Hepatocyte (in vitro differentiated cells): ENCODE measurements around the gene POU2F1.

Experiments
- CTCF ChIP-seq: fragments of 200-600 bp; sonication (generic); IDR thresholded peaks from 2 replicates; pipeline ENCODE4 v1.5.1; 2016; ENCODE audit warnings: antibody characterized with exemption, mild to moderate bottlenecking; ENCODE audit not compliant: poor library complexity
- EZH2 ChIP-seq: fragments of 200-600 bp; sonication (generic); IDR thresholded peaks from 2 replicates; pipeline ENCODE4 v1.6.1; 2016; ENCODE audit warnings: antibody characterized with exemption, mild to moderate bottlenecking, borderline replicate concordance
- EZH2phosphoT487 ChIP-seq: fragments of 200-600 bp; sonication (generic); IDR thresholded peaks from one replicate; pipeline ENCODE4 v1.6.1; 2018; ENCODE audit warnings: antibody characterized with exemption, mild to moderate bottlenecking, low read depth, moderate library complexity; ENCODE audit not compliant: unreplicated experiment, severe bottlenecking

GRCh38 chr1:167197236-167197635, 23.4 kb upstream of the POU2F1 start:
- TF ChIP-seq EZH2 (no peak), CTCF (no peak), EZH2phosphoT487 (no peak)
